H9 (cell line): Measurements from ENCODE around the gene RALGAPA2. TPM values are rescaled to one million over a fixed set of nuclear protein-coding genes. Genes with fewer than 3 reads are reported as not detected.

ENCODE experiments used
- DNase-seq: peaks from one replicate; pipeline ENCODE4 v3.0.0-alpha.2; 2017
- H2AFZ ChIP-seq: one replicate; pipeline ENCODE4 v1.6.1; 2013; ENCODE audit warnings: mild to moderate bottlenecking, low read length, control low read depth, moderate library complexity
- H2AK5ac ChIP-seq: 2 replicates; pipeline ENCODE4 v1.6.1; 2013; ENCODE audit warnings: low read length, control low read depth, mixed read lengths; ENCODE audit not compliant: insufficient read length
- H2BK120ac ChIP-seq: one replicate; pipeline ENCODE4 v1.6.1; 2013; ENCODE audit warnings: low read depth, mild to moderate bottlenecking, low read length, control low read depth, inconsistent platforms; ENCODE audit not compliant: poor library complexity, severe bottlenecking
- H2BK12ac ChIP-seq: 2 replicates; pipeline ENCODE4 v1.6.1; 2013; ENCODE audit warnings: low read length, control low read depth, mixed read lengths, low read depth; ENCODE audit not compliant: insufficient read length
- H2BK15ac ChIP-seq: 2 replicates; pipeline ENCODE4 v1.6.1; 2013; ENCODE audit warnings: low read depth, low read length, control low read depth
- H2BK20ac ChIP-seq: one replicate; pipeline ENCODE4 v1.6.1; 2013; ENCODE audit warnings: low read depth, mild to moderate bottlenecking, low read length, control low read depth, inconsistent platforms; ENCODE audit not compliant: poor library complexity, severe bottlenecking
- H2BK5ac ChIP-seq: 2 replicates; pipeline ENCODE4 v1.6.1; 2013; ENCODE audit warnings: low read length, control low read depth, mixed read lengths; ENCODE audit not compliant: insufficient read length
- H3K14ac ChIP-seq: 2 replicates; pipeline ENCODE4 v1.6.1; 2013; ENCODE audit warnings: low read length, control low read depth; ENCODE audit not compliant: insufficient read depth
- H3K18ac ChIP-seq: 2 replicates; pipeline ENCODE4 v1.6.1; 2013; ENCODE audit warnings: low read depth, mild to moderate bottlenecking, mixed read lengths, low read length, control low read depth; ENCODE audit not compliant: insufficient read length
- H3K23ac ChIP-seq: 2 replicates; pipeline ENCODE4 v1.6.1; 2013; ENCODE audit warnings: low read length, control low read depth, mixed read lengths, low read depth; ENCODE audit not compliant: insufficient read length
- H3K23me2 ChIP-seq: 2 replicates; pipeline ENCODE4 v1.6.1; 2013; ENCODE audit warnings: low read depth, mild to moderate bottlenecking, mixed read lengths, low read length, control low read depth; ENCODE audit not compliant: insufficient read length, poor library complexity, severe bottlenecking
- H3K27ac ChIP-seq: 2 replicates; pipeline ENCODE4 v1.5.1; 2013; ENCODE audit warnings: low read length, control low read depth, mixed read lengths, low read depth; ENCODE audit not compliant: insufficient read length
- H3K27me3 ChIP-seq: 2 replicates; pipeline ENCODE4 v1.6.1; 2013; ENCODE audit warnings: low read length, control low read depth, inconsistent platforms; ENCODE audit not compliant: insufficient read depth
- H3K4ac ChIP-seq: 2 replicates; pipeline ENCODE4 v1.6.1; 2013; ENCODE audit warnings: low read depth, mild to moderate bottlenecking, control low read depth, inconsistent platforms, low read length, moderate library complexity
- H3K4me1 ChIP-seq: 2 replicates; pipeline ENCODE4 v1.6.1; 2013; ENCODE audit warnings: low read length, control low read depth, inconsistent platforms; ENCODE audit not compliant: insufficient read depth
- H3K4me2 ChIP-seq: 2 replicates; pipeline ENCODE4 v1.6.1; 2013; ENCODE audit warnings: low read length, control low read depth, mixed read lengths; ENCODE audit not compliant: insufficient read length, insufficient read depth
- H3K56ac ChIP-seq: 2 replicates; pipeline ENCODE4 v1.6.1; 2013; ENCODE audit warnings: low read depth, mild to moderate bottlenecking, mixed read lengths, low read length, control low read depth; ENCODE audit not compliant: insufficient read length
- H3K79me1 ChIP-seq: 2 replicates; pipeline ENCODE4 v1.6.1; 2013; ENCODE audit warnings: low read depth, mild to moderate bottlenecking, moderate library complexity, low read length, control low read depth, inconsistent platforms; ENCODE audit not compliant: insufficient read depth, poor library complexity, severe bottlenecking
- H3K79me2 ChIP-seq: 2 replicates; pipeline ENCODE4 v1.6.1; 2013; ENCODE audit warnings: low read length, control low read depth, inconsistent platforms; ENCODE audit not compliant: insufficient read depth
- H3K9ac ChIP-seq: 2 replicates; pipeline ENCODE4 v1.6.1; 2013; ENCODE audit warnings: low read length, control low read depth, mixed read lengths; ENCODE audit not compliant: insufficient read length; ENCODE audit errors: extremely low read depth
- H3K9me3 ChIP-seq: one replicate; pipeline ENCODE4 v1.6.1; 2013; ENCODE audit warnings: low read depth, low read length, inconsistent platforms; ENCODE audit not compliant: control insufficient read depth
- H3T11ph ChIP-seq: one replicate; pipeline ENCODE4 v1.6.1; 2013; ENCODE audit warnings: mild to moderate bottlenecking, low read length, control low read depth, inconsistent platforms
- H4K20me1 ChIP-seq: one replicate; pipeline ENCODE4 v1.6.1; 2013; ENCODE audit not compliant: control insufficient read depth, insufficient read length, insufficient read depth
- H4K5ac ChIP-seq: 2 replicates; pipeline ENCODE4 v1.6.1; 2013; ENCODE audit warnings: low read depth, mild to moderate bottlenecking, mixed read lengths, low read length, control low read depth; ENCODE audit not compliant: insufficient read length
- H4K8ac ChIP-seq: replicated peaks from 2 replicates; pipeline ENCODE4 v1.6.1; 2013; ENCODE audit warnings: low read length, control low read depth, mixed read lengths, low read depth; ENCODE audit not compliant: insufficient read length
- H4K91ac ChIP-seq: 2 replicates; pipeline ENCODE4 v1.6.1; 2013; ENCODE audit warnings: low read depth, mild to moderate bottlenecking, moderate library complexity, mixed read lengths, low read length, control low read depth; ENCODE audit not compliant: insufficient read length
- H3K27ac Mint-ChIP-seq, 3 experiments: 2 replicates in 2 of 3; 3 replicates in 1 of 3; pipeline ENCODE4 v1.8.0; 2020 to 2021; ENCODE audit warnings: mixed read lengths in 3 of 3, mild to moderate bottlenecking in 1 of 3, moderate library complexity in 1 of 3
- H3K27me3 Mint-ChIP-seq: 2 replicates; pipeline ENCODE4 v1.8.0; 2021; ENCODE audit warnings: low read depth, mild to moderate bottlenecking, moderate library complexity, mixed read lengths
- H3K36me3 Mint-ChIP-seq, 3 experiments: 2 replicates in 2 of 3; 3 replicates in 1 of 3; pipeline ENCODE4 v1.8.0; 2020 to 2021; ENCODE audit warnings: low read depth in 3 of 3, mixed read lengths in 3 of 3; ENCODE audit not compliant: insufficient read depth in 1 of 3
- H3K4me1 Mint-ChIP-seq, 2 experiments: 2 replicates each; pipeline ENCODE4 v1.8.0; 2020; ENCODE audit warnings: mixed read lengths in 2 of 2
- H3K4me3 Mint-ChIP-seq, 2 experiments: 2 replicates in 1 of 2; 3 replicates in 1 of 2; pipeline ENCODE4 v1.8.0; 2020 to 2021; ENCODE audit warnings: mild to moderate bottlenecking in 2 of 2, mixed read lengths in 2 of 2, moderate library complexity in 1 of 2
- H3K9me3 Mint-ChIP-seq, 2 experiments: 2 replicates in 1 of 2; 3 replicates in 1 of 2; pipeline ENCODE4 v1.8.0; 2020; ENCODE audit warnings: mild to moderate bottlenecking in 2 of 2, mixed read lengths in 2 of 2, moderate library complexity in 1 of 2
- CTCF ChIP-seq: fragments of 200-600 bp; sonication (generic); conservative IDR thresholded peaks from 3 replicates; pipeline ENCODE4 v1.8.0; 2021; ENCODE audit warnings: antibody characterized with exemption, mild to moderate bottlenecking
- WGBS: extraction: QIAGEN DNeasy Blood & Tissue Kit; methylation state at CpG from one replicate; pipeline ENCODE4 v1.1.7; 2013; ENCODE audit warnings: missing lambda C conversion rate, low lambda C conversion rate, mixed read lengths; ENCODE audit not compliant: insufficient read length; ENCODE audit errors: extremely low coverage; 5-methylcytosine and 5-hydroxymethylcytosine counted together
- total RNA-seq: library from RNA; stranded (reverse); gene quantifications from 2 replicates; pipeline ENCODE4 v1.2.1, GENCODE V29; 2021

RALGAPA2 gene
- total RNA-seq, 1 experiment from 2014 or later: 16.6 TPM

- Mint-ChIP-seq H3K4me1 (peaks cover 7 to 8% of the 10 kb centered on the region in 2 experiments; a peak in 2 of 4 replicates), H3K27ac (no peak overlapping the region; a peak in 1 of 7 replicates), H3K4me3 (no peak overlapping the region), H3K9me3 (no peaks in the 10 kb centered on the region), H3K36me3 (peaks cover 0 to 3% (median 2%) of the 10 kb centered on the region in 3 experiments; a peak in 2 of 7 replicates), H3K27me3 (no peaks in the 10 kb centered on the region; the same call in 1 of the 2 replicates)
- Histone ChIP-seq H2BK12ac (no peak overlapping the region), H3K56ac (no peak overlapping the region), H3K23ac (no peak overlapping the region), H3K79me2 (no peaks in the 10 kb centered on the region), H2BK15ac (no peak overlapping the region), H3K9ac (no peak overlapping the region), H3K27ac (no peak overlapping the region), H3K4me2 (no peak overlapping the region), H4K8ac (no peak overlapping the region), H4K5ac (no peak overlapping the region), H3K4me1 (peaks cover 2% of the 10 kb centered on the region; the same call in 1 of the 2 replicates), H3K79me1 (no peaks in the 10 kb centered on the region), H2AFZ (no peak overlapping the region), H3K27me3 (no peaks in the 10 kb centered on the region), H3K23me2 (no peaks in the 10 kb centered on the region), H4K91ac (no peak overlapping the region), H2BK20ac (no peak overlapping the region), H2BK120ac (no peak overlapping the region), H3T11ph (no peak overlapping the region), H4K20me1 (no peaks in the 10 kb centered on the region), H2AK5ac (no peak overlapping the region), H2BK5ac (no peak overlapping the region), H3K18ac (no peak overlapping the region), H3K4ac (no peak overlapping the region), H3K14ac (no peak overlapping the region), H3K9me3 (no peaks in the 10 kb centered on the region)
- no peak for TF ChIP-seq CTCF
- DNase-seq: no peak
- no CpG with 5 or more reads among the region's 3 CpGs for WGBS
Measured at GRCh38 chr20:20528861-20529260, 183.6 kb downstream of the RALGAPA2 start.
